DMS 273 treated with DMSO at 0.1 percent for 48 hours (cell line): ENCODE results near the gene SCLY.

Experiments
- DNase-seq: peaks from one replicate; lab custom pipeline; 2025; lab: John Stamatoyannopoulos, UW

SCLY gene

DNA sequence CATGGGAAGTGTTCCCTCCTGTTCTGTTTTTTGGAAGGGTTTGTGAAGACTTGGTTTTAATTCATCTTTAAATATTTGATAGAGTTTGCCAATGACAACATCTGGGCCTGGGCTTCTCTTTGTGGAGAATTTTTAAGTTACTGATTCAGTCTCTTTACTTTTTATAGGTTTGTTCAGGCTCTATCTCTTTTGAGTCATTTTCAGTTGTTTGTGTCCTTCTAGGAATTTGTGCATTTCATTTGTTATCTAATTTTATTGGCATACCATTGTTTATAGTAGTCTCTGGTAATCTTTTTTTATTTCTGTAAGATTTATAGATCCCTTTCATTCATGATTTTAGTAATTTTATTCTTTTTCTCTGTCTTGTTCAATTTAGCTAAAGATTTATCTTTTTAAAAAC is 14.6 kb downstream of the SCLY start:
- no peak for DNase-seq

DNA sequence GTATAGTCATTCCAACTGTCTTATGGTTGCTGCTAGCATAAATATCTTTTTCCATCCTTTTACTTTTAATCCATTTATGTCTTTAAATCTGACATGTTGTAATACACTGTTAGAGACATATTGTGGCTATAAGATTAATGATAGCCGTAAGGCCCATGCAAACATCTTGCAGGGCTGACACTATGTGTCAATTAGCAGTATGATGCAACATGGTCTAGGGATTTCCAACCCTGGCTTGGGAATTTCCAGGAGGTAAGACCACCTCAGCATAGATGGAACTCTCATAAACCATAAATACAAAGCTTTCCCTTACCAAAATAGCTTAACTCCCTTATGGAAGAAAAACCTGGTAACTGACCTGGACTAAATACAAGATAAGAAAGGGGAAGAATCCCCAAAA is 16.5 kb downstream of the SCLY start:
- no peak for DNase-seq

DNA sequence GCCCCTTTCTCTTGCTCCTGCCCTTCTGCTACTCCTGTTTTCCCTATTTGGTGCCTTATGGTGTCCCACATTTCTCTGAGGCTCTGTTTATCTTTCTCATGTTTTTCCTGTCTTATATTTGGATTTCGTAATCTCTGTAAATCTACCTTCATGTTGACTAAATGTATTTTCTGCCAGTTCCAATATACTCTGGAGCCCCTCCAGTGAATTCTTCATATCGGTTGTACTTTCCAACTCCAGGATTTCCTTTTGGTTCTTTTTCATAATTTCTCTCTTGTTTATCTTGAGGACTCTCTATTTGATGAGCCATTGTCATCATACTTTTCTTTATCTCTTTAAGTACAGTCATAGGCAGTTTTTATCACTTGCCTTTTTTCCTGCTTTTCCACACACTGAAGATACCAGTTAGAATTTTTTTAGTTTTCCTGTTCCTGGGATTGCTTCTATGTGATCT is 19.1 kb downstream of the SCLY start:
- no peak for DNase-seq

DNA sequence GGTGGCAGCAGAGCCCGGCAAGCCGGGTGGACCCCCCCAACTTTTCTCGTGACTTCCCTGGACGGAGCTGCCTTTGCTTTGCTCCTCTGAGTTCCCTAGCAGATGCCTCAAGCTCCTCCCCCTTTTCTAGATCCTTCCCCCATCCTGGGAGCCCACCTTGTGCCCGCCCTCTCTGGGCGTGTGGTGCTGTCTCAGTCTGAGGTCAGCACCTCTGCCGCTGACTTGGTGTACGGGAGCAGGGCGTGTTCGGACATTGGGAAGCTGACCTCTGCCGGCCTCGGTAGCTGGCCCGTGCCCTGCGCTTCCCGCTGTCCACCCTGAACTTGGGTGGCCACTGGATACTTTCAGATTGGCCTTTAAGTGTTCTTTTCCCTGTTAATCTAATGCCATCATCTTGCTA is 19.7 kb downstream of the SCLY start:
- DNase-seq = no peak

DNA sequence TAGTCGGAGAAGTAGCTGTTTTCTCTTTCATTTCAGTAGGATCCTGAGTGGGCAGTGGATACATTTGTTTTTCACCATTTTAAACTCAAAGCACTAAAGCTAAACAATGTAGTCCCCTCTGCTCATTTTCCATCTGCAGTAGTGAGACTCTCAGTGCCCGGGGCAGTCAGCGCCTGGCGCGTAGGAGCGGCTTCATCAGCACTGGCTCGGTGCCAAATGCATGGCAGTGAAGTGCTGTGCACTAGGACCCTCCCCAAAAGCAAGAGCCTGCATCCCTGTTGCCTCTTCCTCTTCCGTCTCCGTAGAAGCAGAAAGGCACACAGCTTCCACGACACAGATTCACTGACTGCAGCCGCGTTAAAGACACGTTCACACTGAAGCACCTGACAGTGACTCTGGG is 20.3 kb downstream of the SCLY start:
- DNase-seq = no peak

DNA sequence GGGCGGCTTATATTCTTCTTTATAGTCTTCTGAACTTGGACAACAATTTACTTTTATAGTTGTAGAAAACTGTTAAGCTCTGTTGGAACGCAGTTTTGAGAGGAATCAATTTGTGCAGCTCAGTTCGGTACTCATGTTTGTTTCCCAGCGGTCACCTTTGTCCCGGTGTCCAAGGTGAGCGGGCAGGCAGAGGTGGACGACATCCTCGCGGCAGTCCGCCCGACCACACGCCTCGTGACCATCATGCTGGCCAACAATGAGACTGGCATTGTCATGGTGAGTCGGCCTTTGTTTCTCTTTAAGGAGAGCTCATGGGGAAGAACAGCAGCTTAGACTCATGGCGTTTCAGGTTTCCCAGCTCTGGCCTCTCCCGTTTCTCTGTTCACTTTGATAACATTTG is 20.8 kb downstream of the SCLY start:
- DNase-seq = no peak

DNA sequence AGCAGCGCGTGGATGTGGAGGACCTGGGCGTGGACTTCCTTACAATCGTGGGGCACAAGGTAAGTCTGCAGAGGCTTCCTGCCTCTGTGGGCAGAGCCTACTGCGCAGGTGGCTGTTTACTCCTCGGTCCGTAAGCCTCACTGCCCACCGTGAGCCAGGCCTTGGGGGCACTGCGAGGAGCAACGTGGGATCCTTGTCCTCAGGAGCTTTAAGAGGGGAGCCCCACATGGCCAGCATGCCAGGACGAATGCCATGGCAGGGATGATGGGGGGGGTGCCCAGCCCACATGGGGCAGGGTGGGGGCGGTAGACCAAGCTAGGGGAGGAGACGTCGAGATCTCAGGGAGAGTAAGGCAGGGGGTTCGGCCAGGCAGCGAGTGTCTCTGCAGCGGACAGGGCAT is 21.4 kb downstream of the SCLY start:
- no peak for DNase-seq

DNA sequence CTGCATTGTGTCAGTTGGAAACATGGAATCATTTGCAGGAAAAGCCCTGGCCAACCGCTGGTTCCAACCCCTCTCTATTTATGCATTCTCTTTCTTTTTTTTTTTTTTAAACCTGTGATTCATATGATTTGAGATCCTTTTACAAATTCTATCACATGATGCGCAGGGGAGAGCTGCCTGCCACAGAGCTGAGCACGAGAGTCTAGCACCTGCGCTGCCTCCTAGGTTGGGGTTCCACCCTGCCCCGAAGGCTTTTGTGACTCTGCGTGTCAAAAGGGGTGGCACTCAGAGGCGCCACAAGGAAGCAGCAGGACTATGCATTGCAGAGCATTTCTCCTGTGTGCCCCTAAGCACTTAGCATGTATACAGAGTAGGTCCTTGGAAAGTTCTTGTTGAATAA is 22.0 kb downstream of the SCLY start:
- no peak for DNase-seq

DNA sequence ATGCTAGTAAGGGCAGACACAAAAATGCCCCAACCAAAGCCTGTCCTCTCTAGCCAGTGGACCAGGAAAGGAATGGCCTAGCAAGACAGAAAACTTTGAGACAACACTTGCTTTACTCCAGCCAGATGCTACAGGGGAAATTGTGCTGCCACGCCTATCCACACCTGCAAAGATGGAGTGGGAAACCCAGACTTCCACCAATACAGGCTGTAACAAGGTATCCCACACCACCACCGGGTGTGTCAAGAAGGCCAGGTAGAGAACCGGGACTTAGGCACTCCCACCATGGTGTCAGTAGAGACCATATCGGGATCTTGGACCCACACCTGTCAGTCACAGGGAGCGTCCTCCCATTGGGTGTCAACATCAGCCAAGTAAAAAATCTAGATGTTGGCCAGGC is 23.1 kb downstream of the SCLY start:
- DNase-seq = no peak

DNA sequence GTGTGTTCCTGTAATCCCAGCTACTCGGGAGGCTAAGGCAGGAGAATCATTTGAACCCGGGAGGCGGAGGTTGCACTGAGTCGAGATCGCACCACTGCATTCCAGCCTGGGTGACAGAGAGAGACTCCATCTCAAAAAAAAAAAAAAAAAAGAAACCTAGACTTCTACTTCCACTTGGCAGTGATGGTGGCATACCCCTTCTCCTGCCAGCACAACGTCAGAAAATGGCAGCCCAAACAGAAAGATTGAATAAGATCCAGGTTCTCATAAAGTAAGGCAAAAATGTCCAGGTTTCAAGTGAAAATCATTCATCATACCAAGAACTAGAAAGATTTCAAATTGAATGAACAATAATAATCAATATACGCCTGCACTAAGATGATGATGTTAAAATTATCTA is 24.0 kb downstream of the SCLY start:
- DNase-seq = no peak

DNA sequence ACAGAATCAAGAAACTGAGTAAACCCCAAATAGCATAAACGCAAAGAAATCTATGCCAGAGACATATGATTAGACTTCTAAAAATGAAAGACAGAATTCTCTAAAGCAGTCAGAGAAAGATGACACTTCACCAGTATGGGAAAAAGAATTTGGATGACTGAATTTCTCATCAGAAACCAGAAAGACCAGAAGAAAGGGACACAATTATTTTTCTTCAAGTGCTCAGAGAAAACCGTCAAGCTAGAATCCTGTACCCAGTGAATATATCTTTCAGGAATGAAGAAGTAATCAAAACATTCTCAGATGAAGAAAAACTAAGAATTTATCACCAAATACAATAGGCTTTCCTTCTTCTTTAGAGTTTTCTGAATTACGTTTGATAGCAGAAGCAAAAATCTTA is 25.1 kb downstream of the SCLY start:
- DNase-seq = no peak

DNA sequence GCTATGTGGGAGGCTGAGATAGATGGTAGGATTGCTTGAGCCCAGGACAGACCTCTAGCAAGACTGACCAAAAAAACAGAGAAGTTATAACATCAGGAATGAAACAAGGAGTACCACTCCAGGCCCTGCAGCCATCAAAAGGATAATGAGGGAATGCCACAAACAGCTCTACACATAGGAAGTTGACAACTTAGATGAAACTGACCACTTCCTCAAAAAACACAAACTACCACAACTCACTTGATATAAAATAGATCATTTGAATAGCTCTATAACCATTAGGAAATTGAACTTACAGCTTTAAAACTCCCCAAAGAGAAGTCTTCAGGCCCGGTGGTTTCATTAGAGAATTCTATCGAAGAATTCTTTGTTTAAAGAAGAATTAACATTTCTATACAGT is 26.4 kb downstream of the SCLY start:
- no peak for DNase-seq

DNA sequence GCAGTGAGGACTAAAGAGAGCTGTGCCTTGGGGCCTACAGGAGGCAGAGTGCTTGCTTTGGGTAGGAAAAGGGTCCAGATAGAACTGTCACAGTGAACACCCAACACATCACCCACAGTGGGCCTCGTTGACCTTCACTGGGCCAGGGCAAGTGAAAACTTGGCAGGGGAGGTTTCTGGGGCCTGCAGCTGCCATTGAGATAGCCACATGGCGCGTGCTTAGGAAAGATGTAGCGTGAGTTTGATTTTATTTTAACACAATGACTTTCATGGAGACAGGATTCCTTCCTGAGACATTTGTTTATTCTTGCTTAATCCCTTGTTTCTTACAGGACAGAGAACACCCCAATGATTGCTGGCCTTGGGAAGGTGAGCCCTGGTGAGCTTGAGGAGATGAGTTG is 30.1 kb downstream of the SCLY start:
- no peak for DNase-seq

DNA sequence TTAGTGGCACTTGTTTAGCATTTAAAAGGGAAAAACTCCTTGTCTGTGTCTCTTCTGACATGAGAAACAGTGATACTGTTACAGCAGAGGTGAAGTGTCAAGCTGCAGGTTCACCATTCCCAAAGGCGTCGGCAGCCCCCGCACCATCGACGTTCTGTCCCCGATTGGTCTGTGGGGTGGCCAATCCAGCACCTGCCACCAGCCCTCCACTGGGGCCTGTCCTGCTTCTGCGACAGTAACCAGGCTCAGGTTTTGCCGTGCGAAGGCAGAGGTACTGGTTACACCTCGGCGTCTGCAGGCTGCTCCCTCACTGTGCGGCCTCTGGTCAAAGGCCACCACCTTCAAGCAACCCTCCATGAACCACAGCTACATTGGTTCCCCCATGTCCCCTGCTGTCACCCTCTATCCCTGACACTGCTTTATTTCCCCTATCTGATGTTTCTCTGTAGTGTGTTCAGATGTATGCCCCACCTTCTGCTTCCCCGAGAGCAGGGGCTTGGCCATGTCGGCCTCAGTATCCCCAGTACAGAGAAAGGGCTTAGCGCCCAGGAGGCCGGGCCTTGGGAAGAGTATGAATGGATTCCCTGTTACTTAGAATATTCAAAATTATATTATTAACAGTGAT is 30.7 kb downstream of the SCLY start:
- DNase-seq = no peak

DNA sequence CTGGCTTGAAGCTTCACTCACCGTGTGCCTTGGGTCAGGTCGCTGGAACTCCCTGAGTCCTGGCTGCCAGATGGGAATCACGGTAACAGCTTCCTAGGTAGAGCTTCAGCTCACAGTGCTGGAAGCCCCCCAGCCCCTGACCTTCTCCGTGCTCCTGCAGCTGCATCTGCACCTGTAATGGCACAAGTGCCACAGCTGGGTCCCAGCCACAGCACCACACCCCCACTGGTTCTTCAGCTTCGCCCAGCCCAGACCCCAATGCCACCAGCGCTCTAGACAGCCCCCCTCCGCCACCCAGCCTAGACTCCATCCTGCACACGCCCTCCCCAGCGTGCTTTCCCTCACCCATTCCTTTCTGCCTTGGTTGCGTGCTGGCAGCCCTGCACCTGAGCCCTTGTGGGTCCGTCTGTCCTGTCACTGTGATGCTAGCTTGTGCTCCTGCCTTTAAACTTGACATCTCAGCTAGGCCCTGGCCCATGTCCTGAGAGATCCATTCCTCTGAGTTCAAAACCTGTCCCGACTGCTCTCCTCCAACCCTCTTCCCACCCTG is 31.8 kb downstream of the SCLY start:
- no peak for DNase-seq

DNA sequence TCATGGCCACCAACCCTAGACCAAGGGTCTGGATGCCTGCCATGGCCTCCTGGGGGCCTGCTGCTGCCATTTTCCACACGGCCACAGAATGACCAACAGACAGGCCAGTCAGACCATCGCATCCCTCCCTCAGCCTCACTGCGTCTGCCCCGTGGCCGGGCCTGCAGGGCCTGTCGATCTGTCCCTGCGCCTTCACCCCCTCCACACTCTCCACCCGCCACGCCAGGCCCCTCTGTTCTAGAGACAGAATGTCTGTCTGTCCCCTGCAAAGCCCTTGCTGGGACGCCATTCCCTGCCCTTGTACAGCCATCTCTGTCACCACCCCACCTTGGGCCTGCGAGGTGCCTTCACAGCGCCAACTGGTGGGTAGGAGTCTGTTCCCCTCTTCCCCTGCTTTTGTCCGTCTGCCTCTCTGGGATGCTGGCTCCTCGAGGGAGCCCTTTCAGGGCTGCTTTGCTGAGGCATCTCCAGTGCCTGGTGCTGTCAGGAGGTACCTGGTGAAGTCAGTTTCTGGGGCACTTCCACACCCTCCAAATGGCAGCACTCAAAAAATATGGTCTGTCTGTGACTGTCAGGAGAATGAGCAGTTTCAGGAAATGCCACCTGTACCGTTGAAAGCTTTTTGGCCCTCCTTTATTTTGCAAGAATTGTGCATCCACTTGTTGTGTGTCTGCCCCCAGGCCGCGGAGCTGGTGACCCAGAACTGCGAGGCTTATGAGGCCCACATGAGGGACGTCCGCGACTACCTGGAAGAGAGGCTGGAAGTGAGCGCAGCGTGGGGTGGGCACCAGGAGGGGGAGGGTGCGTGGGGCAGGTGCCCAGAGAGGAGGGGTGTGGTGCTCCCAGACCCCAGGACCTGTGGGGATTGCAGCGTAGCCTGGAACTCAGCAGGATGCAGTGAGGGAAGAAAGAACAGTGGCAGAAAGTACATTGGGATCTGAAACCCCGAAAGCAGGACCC is 32.7 kb downstream of the SCLY start:
- no peak for DNase-seq

DNA sequence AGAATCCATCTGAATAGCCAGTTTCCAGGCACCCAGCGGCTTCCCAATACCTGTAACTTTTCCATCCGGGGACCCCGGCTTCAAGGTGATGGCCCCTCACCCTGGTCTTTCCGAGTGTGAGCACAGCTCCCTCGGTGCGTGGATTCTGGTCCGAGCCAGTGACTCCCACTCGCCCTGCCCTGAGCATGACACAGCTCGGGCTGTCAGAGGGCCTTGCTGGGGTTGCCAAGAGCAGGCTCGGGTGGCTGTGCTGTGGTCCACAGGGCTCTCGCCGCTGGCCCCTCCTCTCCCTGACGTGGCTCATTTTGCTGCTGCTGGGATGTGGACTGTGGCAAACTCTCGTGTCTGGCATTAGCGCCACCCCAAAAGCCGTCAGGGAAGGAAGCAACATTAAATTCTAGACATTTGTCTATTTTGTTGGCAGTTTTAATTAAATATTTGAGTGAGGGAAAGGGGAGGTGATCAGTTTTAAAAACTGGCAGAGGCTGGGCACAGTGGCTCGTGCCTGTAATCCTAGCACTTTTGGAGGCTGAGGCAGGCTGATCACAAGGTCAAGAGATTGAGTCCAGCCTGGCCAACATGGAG is 33.7 kb downstream of the SCLY start:
- DNase-seq = no peak

DNA sequence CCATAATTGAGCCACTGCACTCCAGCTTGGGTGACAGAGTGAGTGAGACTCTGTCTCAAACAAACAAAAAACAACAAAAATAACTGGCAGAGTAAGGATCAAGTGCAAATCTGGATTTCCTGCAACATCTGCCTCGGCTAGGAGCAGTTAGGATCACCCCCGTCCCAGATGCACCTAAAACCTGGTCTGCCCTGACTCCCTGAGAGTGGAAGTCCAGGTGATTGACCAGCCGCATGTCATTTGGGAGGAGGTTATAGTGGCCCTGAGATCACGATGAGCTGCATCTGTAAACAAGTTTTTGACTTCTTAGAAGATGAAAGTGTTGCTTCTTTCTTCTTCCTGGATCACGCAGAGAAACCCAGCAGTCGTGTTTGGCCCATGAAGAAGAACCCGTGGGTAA is 34.3 kb downstream of the SCLY start:
- DNase-seq = no peak

DNA sequence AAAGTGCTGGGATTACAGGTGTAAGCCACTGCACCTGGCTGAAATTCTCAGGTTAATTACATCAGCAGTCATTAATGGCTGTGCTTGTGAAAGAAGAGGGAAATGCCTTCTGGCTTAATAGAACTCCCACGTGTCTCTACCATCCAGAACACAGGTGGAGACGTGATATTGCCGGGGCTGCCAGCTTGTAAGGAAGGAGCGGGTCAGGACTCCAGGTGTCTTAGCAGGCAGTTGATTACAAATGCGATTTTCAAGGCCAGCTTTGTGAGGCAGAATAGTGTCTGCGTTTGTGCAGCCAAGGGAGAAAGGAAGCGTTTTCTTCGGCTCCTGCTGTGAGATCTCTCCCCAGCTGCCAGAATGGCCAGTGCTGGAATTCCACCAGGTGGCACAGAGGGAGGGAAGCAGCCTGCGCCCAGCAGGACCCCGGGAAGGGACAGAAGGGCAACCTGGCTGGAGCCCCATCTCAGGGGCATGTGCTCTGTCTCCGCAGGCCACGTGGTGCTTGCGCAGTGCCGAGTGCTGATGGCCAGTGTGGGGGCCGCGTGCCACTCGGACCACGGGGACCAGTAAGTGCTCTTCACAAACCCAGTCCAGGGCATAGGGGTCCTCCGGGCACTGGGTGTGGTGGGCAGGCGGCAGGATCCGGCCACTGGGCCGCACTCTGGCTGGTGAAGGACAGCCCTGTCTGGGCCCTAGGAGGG is 35.7 kb downstream of the SCLY start:
- DNase-seq = peak; percentile 74

DNA sequence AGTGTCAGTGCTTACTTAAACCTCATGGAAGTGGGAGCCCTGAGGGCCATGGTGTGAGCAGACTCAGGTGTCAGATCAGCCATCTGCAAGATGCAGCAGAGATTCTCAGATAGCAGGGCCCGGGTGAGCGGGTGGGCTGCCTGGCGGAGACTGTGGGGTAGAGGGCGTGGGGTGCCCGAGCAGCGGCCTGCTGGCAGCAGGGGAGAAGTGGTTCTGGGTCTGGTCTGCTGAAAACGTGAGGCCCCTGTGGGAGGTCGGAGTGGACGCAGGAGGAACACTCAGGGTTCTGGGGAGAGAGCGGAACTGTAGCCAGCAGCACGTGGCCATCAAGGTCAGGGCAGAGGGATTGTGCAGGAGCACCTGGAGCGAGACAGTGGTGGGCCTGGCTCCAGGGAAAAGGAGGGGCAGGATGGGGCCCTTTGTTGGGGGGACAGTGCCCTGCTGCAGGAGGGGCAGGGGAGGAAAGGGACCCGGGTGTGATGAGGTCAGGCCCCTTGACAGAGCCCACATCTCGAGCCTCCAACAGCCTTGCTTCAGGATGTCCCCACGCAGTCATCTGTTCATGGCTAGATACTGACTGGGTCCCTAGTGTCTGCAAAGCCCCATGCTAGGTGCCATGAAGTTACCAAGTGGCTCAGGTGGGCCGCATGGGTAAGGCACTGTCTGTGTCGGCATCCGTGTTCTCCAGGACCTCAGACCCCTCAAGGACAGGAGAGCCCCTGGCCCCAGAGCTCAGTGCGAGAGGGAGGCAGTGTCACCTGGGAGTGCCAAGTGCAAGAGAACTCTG is 36.6 kb downstream of the SCLY start:
- DNase-seq = no peak
